GM18520 (cell line): ENCODE results near the gene CEP43.

ENCODE experiments used
- ATAC-seq: cut with Tn5 transposase; IDR thresholded peaks from one replicate; pipeline ENCODE4 v1.9.1; 2021; ENCODE audit not compliant: unreplicated experiment

The CEP43 gene

GRCh38 chr6:166999145-166999883 is at the start of gene CEP43:
Gene CEP43, plus strand, starts transcription at chr6:166999397. Its CDS starts 16 bp downstream, at chr6:166999413.
- peak; percentile 87 for ATAC-seq

GRCh38 chr6:166949528-166950442 is 49.4 kb upstream of the CEP43 start:
- ATAC-seq: no peak

- ATAC-seq: peak; percentile 24
Measured at GRCh38 chr6:166950443-166950821, 48.8 kb upstream of the CEP43 start.

GRCh38 chr6:166950892-166951669 is 48.1 kb upstream of the CEP43 start:
- peak; percentile 91 for ATAC-seq

- no peak for ATAC-seq
Measured at GRCh38 chr6:166951670-166952060, 47.5 kb upstream of the CEP43 start.

GRCh38 chr6:166952121-166952520 is 47.1 kb upstream of the CEP43 start:
- no peak for ATAC-seq

GRCh38 chr6:166952567-166953486 is 46.4 kb upstream of the CEP43 start:
- no peak for ATAC-seq

GRCh38 chr6:166954118-166954713 is 45.0 kb upstream of the CEP43 start:
- ATAC-seq: no peak

- no peak for ATAC-seq
Measured at GRCh38 chr6:166955121-166955864, 43.9 kb upstream of the CEP43 start.

- ATAC-seq: peak; percentile 0
Measured at GRCh38 chr6:166955865-166956443, 43.2 kb upstream of the CEP43 start.

- peak; percentile 51 for ATAC-seq
Measured at GRCh38 chr6:166956444-166957086, 42.6 kb upstream of the CEP43 start, which contains the start of gene RNASET2. Gene RNASET2, minus strand, starts transcription at chr6:166956550. Its CDS starts 368 bp downstream, at chr6:166956182.

GRCh38 chr6:166957087-166957804 is 42.0 kb upstream of the CEP43 start:
- ATAC-seq: peak; percentile 26

- ATAC-seq: no peak
Measured at GRCh38 chr6:166957805-166958076, 41.5 kb upstream of the CEP43 start.

GRCh38 chr6:166958926-166959861 is 40.0 kb upstream of the CEP43 start:
- ATAC-seq: no peak

- ATAC-seq: no peak
Measured at GRCh38 chr6:166959911-166960608, 39.1 kb upstream of the CEP43 start.

- no peak for ATAC-seq
Measured at GRCh38 chr6:166960609-166960978, 38.6 kb upstream of the CEP43 start.
